Ovary (tissue), 3 donors: Measurements from ENCODE around the gene TENM4.

ENCODE experiments used
- CTCF ChIP-seq, 3 donors: fragments of 450-650 bp in 2 of 3; fragments of 200-600 bp in 1 of 3; IDR thresholded peaks; one replicate each; pipeline versions ENCODE4 v1.5.1 to v1.8.0; 2016 to 2022; ENCODE audit warnings: antibody characterized with exemption in 3 of 3, mild to moderate bottlenecking in 1 of 3
- EP300 ChIP-seq: sonication (generic); formaldehyde crosslinking; IDR thresholded peaks from one replicate; pipeline ENCODE4 v1.6.1; 2017; ENCODE audit warnings: antibody characterized with exemption
- POLR2A ChIP-seq: fragments of 450-650 bp; IDR thresholded peaks from one replicate; pipeline ENCODE4 v1.6.1; 2017; ENCODE audit warnings: antibody characterized with exemption, mild to moderate bottlenecking, moderate library complexity
- donor health status: DM: no; HTN: no; CAD: no.

GRCh38 chr11:78690352-78690987 lies 750.4 kb downstream of the TENM4 start:
- TF ChIP-seq CTCF (IDR thresholded peaks at IDR 0.05) (no peak), EP300 (no peak), POLR2A (no peak)
